K562 (cell line): ENCODE data around the gene KBTBD2. TPM values are rescaled to one million over a fixed set of nuclear protein-coding genes. Genes with fewer than 3 reads are reported as not detected.
A peak's percentile ranks its signal among the peaks of the same experiment; 100 is the strongest.

ENCODE experiments used
- ATF3 ChIP-seq, 2 experiments: fragments of 450-650 bp in 1 of 2; sonication (generic) in 1 of 2; formaldehyde crosslinking in 1 of 2; IDR thresholded peaks in 1 of 2; conservative IDR thresholded peaks in 1 of 2; 2 replicates each; pipeline versions ENCODE4 v1.6.1 to v1.8.1; 2016 to 2023; ENCODE audit warnings: mild to moderate bottlenecking in 2 of 2, moderate library complexity in 2 of 2, inconsistent platforms in 1 of 2, missing genetic modification reagents in 1 of 2
- ATF7 ChIP-seq: fragments of 450-650 bp; IDR thresholded peaks from 2 replicates; pipeline ENCODE4 v1.7.1; 2014; ENCODE audit warnings: mild to moderate bottlenecking, moderate library complexity
- BCLAF1 ChIP-seq, 2 experiments: fragments of 450-650 bp in 1 of 2; IDR thresholded peaks; 2 replicates each; pipeline ENCODE4 v1.6.1; 2011 to 2017; ENCODE audit warnings: low read depth in 2 of 2, antibody characterized with exemption in 1 of 2, borderline replicate concordance in 1 of 2, low read length in 1 of 2, mild to moderate bottlenecking in 1 of 2, mixed read lengths in 1 of 2; ENCODE audit not compliant: control insufficient read depth in 1 of 2
- CBX3 ChIP-seq, 2 experiments: IDR thresholded peaks; 1 replicate in 1 of 2; 2 replicates in 1 of 2; pipeline ENCODE4 v1.6.1; 2012; ENCODE audit warnings: inconsistent platforms in 2 of 2, low read length in 2 of 2, borderline replicate concordance in 1 of 2, control low read depth in 1 of 2
- GMEB1 ChIP-seq: fragments of 250-450 bp; sonication (Bioruptor Pico); IDR thresholded peaks from 2 replicates; pipeline ENCODE4 v1.4.0; 2020; ENCODE audit warnings: mild to moderate bottlenecking
- HCFC1 ChIP-seq: IDR thresholded peaks from 2 replicates; pipeline ENCODE4 v1.6.1; 2012; ENCODE audit warnings: low read depth, low read length, improper control_type of control experiment
- HNRNPH1 ChIP-seq: fragments of 200-400 bp; formaldehyde crosslinking; optimal IDR thresholded peaks from 2 replicates; pipeline ENCODE3; 2017; ENCODE audit warnings: low read depth, mild to moderate bottlenecking, low read length, moderate library complexity
- JUN ChIP-seq, 2 experiments: sonication (generic) in 1 of 2; formaldehyde crosslinking in 1 of 2; IDR thresholded peaks; 2 replicates each; pipeline versions ENCODE4 v1.6.1 to v1.8.0; 2012 to 2022; ENCODE audit warnings: borderline replicate concordance in 2 of 2, mild to moderate bottlenecking in 2 of 2, improper control_type of control experiment in 1 of 2, low read depth in 1 of 2, low read length in 1 of 2, missing genetic modification reagents in 1 of 2
- MBD1 ChIP-seq: fragments of 250-450 bp; sonication (Bioruptor Pico); IDR thresholded peaks from 2 replicates; pipeline ENCODE4 v1.8.0; 2022; ENCODE audit warnings: inconsistent platforms
- RB1 ChIP-seq: fragments of 450-650 bp; IDR thresholded peaks from 2 replicates; pipeline ENCODE4 v1.6.1; 2017; ENCODE audit warnings: low read depth, mild to moderate bottlenecking
- RFX5 ChIP-seq: IDR thresholded peaks from 2 replicates; pipeline ENCODE4 v1.6.1; 2011; ENCODE audit warnings: low read depth, mild to moderate bottlenecking, improper control_type of control experiment, low read length
- RNF2 ChIP-seq: sonication (generic); IDR thresholded peaks from 2 replicates; pipeline ENCODE4 v1.6.1; 2016
- ZBTB7A ChIP-seq: IDR thresholded peaks from 2 replicates; pipeline ENCODE4 v1.6.1; 2011; ENCODE audit warnings: low read depth, mild to moderate bottlenecking, low read length, moderate library complexity, borderline replicate concordance; ENCODE audit not compliant: control insufficient read depth
- ZNF121 ChIP-seq: sonication (generic); formaldehyde crosslinking; conservative IDR thresholded peaks from 2 replicates; pipeline ENCODE4 v1.8.0; 2022; ENCODE audit warnings: missing genetic modification reagents
- ZNF75A ChIP-seq: fragments of 450-650 bp; formaldehyde crosslinking; IDR thresholded peaks from 2 replicates; pipeline ENCODE4 v1.4.0; 2020; ENCODE audit warnings: mild to moderate bottlenecking
- polyA plus RNA-seq, 8 experiments: library from polyadenylated mRNA; depleted of rRNA in 4 of 8; stranded (reverse) in 5 of 8; unstranded in 3 of 8; fragments of >200 nt; fragmentation: Nextera tagmentation in 2 of 8; fragmentation: Illumina TruSeq in 1 of 8; extraction: Ambion mirVana in 2 of 8; extraction: Trizol in 1 of 8; gene quantifications; 2 replicates each; pipeline versions ENCODE4 v1.2.1 to v1.2.3, GENCODE V29; 2011 to 2014; ENCODE audit warnings: inconsistent platforms in 1 of 8, missing spikeins in 1 of 8
- total RNA-seq, 7 experiments: library from RNA; depleted of rRNA in 6 of 7; stranded (reverse); fragments of >200 nt in 6 of 7; fragmentation: Illumina TruSeq in 2 of 7; extraction: Trizol in 2 of 7; gene quantifications; 2 replicates each; pipeline versions ENCODE4 v1.2.1 to v1.2.3, GENCODE V29; 2011 to 2021; ENCODE audit warnings: low replicate concordance in 1 of 7
- TF ChIP-seq, protein P1 (sequence below): fragments of 450-650 bp; formaldehyde crosslinking; IDR thresholded peaks from 2 replicates; pipeline ENCODE4 v1.4.0; 2022; ENCODE audit warnings: missing genetic modification characterization

KBTBD2 gene
- total and polyA plus RNA-seq, 9 of the 15 experiments (the other 6 are each of a cell fraction or from before 2014, with no cell fraction given), result 22.8 to 62.2 (median 30.8) TPM

DNA sequence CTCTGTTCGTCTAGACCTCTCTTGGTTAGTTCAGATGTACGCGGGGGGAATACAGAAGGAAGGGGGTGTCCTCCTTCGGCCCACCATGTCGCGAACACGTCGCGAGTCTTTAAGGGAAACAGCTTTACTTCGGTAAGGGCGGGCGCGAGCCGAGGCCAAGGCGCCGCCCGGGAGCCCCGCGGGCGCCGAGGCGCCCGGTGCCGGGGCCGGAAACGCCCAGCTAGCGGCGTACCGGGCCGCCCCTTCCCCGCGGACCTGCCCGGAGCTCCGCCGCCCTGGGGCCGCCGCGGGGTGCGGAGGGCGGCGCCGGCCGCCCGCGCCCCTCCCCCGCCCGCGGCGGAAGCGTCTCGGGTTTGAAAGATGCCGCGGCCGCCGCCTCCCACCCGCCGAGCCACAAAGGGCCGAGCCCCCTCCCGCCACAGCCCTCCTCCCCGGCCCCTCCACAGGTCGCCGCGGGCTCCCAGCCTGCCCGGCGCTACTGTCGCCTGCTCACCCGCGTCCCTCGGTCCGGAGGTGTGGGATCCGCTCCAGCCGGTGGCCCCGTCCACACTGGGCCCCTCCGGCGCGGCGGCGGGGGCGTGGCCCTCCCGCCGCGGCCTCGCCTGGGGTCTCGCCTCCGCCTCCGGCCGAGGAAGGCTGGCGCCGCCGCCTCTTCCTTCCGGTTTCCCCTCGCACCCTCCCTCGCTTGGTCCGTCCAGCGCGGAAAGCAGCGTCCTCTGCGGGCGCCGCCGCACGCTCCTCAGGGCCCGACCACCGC lies at the start of gene KBTBD2 (continued):
- TF ChIP-seq GMEB1 (CRISPR knock-in tag), result peak; percentile 61
- no peak for TF ChIP-seq HNRNPH1
- 0 out of 3 replicates have a peak, but pooled peaks of 1 of the 2 experiments have one; percentile 12 for TF ChIP-seq CBX3 (IDR thresholded peaks at IDR 0.05; ENCODE audit: borderline replicate concordance in 1 of 2, low read length in 2 of 2)
- peak in 1 of 2 experiments; percentile 20; a peak in 1 of 4 replicates for TF ChIP-seq BCLAF1 (IDR thresholded peaks at IDR 0.05; ENCODE audit: borderline replicate concordance in 1 of 2, control insufficient read depth in 1 of 2, low read depth in 2 of 2, low read length in 1 of 2)
- peak; percentile 95 for TF ChIP-seq ZBTB7A
- no peak for TF ChIP-seq MBD1 (CRISPR knock-in tag)
- TF ChIP-seq JUN (IDR thresholded peaks at IDR 0.05; ENCODE audit: borderline replicate concordance, low read depth, low read length), result 0 out of 2 replicates have a peak, but pooled peaks have one; percentile 13
- TF ChIP-seq JUN (CRISPR knock-in tag; IDR thresholded peaks at IDR 0.05; ENCODE audit: borderline replicate concordance), result 0 out of 2 replicates have a peak, but pooled peaks have one; percentile 27
- peak; percentile 97 for TF ChIP-seq ZNF121 (CRISPR knock-in tag)
- no peak for TF ChIP-seq ATF3 (IDR thresholded peaks at IDR 0.05)
- 0 out of 2 replicates have a peak, but pooled peaks have one; percentile 41 for TF ChIP-seq ATF3 (CRISPR knock-in tag; conservative IDR thresholded peaks at IDR 0.05)
- peak; percentile 44; the same call in 1 of the 2 replicates for TF ChIP-seq HCFC1
- TF ChIP-seq ATF7, result peak; percentile 23; the same call in 1 of the 2 replicates
- no peak for TF ChIP-seq ZNF75A (CRISPR knock-in tag)
- peak; percentile 30; the same call in 1 of the 2 replicates for TF ChIP-seq RNF2
- TF ChIP-seq, protein P1, sequence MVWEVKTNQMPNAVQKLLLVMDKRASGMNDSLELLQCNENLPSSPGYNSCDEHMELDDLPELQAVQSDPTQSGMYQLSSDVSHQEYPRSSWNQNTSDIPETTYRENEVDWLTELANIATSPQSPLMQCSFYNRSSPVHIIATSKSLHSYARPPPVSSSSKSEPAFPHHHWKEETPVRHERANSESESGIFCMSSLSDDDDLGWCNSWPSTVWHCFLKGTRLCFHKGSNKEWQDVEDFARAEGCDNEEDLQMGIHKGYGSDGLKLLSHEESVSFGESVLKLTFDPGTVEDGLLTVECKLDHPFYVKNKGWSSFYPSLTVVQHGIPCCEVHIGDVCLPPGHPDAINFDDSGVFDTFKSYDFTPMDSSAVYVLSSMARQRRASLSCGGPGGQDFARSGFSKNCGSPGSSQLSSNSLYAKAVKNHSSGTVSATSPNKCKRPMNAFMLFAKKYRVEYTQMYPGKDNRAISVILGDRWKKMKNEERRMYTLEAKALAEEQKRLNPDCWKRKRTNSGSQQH, result no peak
- TF ChIP-seq RFX5, result no peak
- peak; percentile 64 for TF ChIP-seq RB1
